Measurements from ENCODE around the gene GRIA4.
"Not testable (repeated sequence)": the region's sequence is repeated elsewhere in the genome, so short reads cannot be mapped to it uniquely, and the experiment has no call there.

The GRIA4 gene

DNA sequence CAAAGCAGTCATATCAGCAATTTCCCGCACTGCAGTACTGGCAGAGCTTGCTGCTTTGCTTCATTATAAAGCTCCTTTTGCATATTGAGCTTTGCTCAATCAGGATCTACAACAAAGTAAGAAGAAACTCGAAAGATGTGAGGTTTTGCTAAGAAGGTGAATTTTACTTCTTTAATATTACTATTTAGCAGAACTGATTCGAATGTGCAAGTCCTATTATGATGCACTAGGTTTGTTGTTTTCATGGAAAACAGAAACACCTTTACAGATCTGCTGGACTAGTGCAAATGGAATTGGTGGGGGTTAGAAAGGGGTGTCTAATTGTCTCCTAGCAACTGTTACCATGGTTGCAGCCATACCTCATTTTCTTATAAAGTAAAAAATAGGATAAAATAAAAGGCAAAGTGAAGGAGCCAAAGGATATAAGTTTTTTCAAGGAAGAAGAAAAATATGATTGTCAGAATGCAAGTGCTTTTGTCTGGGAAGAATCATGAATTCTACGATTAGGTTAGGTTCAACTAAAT, 259.0 kb downstream of the GRIA4 start:
- no peak for DNase-seq

DNA sequence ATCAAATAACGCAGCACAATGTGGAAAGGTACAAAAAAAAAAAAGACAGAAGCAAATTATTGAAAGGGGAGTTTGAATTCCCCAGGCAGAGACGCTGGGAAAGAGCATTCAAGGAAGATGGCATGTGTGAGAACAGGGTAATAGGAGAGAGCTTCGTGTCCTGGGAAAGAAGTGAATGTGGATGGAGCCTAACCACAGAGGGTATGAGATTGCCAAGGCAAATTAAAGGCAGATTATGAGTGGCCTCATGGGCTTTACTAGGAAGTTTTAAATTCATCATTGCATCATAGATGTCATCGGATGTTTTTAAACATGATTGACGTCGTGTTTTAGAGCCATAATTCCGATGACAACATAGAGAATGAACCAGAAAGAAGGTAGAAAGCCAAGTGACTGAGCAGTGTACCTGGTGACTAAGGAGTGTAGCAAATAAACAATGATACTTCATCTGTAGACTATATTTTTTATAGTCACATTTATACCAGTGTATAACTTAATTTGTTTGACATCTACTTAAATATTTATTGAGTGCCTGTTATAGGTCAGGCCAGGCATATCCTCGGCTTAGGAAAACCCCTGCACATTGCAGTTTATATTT, 260.7 kb downstream of the GRIA4 start:
- DNase-seq, result no peak

DNA sequence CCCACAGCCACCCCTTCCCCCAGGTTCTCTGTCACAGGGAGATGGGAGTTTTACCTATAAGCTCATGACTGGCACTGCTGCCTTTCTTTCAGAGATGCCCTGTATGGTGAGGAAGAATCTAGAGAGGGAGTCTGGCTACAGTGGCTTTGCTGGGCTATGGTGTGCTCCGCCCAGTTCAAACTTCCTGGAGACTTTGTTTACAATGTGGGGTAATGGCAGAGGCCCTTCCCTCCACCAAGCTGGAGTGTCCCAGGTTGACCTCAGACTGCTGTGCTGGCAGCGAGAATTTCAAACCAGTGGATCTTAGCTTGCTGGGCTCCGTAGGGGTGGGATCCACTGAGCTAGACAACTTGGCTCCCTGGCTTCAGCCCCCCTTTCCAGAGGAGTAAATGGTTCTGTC, 268.6 kb downstream of the GRIA4 start:
- DNase-seq, result no peak

DNA sequence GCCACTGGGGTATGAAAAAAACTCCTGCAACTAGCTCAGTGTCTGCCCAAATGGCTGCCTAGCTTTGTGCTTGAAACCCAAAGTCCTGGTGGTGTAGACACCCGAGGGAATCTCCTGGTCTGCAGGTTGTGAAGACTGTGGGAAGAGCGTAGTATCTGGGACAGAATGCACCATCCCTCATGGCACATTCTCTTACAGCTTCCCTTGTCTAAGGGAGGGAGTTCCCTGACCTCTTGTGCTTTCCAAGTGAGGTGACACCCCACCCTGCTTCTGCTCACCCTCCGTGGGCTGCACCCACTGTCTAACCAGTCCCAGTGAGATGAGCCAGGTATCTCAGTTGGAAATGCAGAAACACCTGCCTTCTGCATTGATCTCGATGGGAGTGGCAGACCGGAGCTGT, 269.1 kb downstream of the GRIA4 start:
- not testable (repeated sequence) for DNase-seq

DNA sequence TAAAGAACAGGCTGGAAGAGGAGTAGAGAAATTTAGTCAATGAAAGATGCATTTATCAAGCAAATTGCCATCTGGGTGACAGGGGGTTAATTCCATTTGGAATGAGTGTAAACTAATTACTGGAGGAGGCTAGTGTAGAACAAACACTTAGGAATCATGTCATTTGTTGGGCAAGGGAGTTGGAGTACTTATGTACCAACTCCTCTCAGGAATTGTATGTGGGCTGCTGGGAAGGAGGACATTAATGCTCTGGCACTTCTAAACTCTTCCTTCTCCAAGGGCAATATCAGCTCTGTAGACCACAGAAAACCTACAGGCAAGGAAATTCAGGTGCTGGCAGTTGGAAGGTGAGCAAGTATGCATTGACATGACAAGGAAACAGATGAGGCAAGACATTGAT, 271.2 kb downstream of the GRIA4 start:
- no peak for DNase-seq

DNA sequence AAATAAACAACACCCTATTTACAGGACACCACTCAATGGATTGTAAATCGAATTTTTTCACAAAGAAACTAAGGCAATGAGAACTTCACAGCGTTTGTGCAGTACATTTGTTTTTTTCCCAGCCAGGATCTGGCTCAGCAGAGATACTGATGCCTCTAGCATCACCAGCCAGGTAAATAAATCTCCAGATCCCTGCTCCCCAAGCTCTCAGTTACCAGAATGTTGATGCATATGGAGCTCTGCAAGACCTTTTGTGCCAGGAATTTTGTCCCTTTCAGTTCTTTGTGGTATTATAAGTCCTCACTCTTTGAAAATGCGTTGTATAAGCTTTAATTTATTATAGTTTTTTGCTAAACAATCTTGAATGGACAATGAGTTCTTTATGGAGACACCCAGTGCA, 274.6 kb downstream of the GRIA4 start:
- no peak for DNase-seq

DNA sequence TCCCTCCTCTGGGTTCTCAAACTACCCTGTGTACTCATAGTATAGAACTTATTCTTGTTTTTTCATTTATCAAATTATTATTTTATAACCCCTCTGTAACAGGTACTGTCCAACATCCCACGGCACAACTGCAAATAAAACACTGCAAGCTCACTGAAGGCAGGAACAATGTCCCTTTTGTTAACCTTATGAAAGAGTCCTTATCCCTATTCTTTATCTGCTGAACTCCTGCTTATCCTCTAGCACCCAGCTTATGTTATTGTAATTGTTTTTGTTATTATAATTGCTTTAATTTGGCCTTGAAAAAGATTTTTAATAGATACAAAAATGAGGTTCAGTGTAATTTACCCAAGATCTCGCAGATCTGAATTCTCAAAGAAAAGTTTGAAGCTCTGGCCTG, 281.8 kb downstream of the GRIA4 start:
- no peak for DNase-seq

DNA sequence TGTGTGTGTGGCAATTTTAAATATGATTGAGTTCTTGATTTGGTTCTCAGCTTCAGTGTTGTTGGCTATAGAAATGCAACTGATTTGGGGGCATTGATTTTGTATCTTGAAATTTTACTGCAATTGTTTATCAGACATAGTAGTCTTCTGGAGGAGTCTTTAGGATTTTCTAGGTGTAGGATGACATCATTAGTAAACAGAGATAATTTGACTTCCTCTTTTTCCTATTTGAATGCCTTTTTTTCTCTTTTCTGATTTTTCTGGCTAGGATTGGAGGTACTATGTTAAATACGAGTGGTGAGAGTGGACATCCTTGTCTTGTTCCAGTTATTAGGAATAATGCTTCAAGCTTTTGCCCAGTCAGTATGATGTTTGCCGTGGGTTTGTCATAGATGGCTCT, 287.3 kb downstream of the GRIA4 start:
- DNase-seq, result no peak

DNA sequence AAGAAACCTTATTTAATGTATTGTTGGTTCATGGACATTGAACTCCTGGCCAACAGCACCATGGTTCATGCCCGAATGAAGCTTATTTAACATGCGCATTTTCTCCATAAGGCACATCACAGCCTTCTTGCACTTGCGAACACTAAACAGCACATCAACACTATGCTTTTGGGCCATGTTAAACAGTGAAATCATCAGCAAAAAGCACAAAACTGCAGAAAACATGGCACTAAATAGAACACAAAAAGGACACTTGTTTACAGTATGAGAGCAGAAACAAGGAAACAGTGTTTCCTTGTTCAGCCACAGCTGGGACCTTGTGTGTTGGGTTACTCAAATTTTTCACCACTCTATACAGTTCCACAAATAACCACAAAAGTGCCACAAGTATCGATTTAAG, 289.9 kb downstream of the GRIA4 start:
- no peak for DNase-seq

DNA sequence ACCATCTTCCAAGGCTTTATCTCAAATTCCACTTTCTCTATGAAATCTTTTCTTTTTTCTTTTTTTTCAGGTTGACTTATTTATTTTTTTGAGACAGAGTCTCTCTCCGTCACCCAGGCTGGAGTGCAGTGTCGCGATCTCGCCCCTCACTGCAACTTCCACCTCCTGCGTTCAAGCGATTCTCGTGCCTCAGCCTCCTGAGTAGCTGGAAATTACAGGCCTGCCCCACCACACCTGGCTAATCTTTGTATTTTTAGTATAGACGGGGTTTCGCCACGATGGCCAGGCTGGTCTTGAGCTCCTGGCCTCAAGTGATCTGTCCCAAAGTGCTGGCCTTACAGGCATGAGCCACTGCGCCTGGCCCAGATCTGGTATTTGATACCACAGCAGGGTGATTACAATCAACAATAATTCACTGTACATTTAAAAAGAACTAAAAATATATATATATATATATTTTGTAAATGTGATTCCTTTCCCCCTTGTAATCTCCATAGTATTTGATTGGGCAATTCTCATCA, 290.7 kb downstream of the GRIA4 start:
- DNase-seq, result no peak

DNA sequence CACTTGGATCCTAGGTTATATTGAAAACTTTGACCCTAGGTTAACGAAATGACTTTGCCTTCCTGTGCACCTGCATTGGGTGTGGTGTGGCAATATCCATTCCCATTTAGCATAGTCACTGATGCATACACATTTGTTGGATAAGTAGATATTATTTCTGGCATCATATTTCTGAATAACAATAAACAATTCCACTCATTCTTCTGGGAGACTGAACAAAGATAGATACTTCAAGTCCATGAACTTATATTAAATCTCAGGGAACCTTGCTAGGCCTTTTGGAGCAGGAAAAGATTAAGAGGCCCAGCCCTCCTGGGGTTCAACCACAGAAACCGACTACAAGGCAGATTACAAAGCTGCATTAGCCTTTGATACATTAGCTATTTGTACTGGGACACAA, 293.2 kb downstream of the GRIA4 start:
- DNase-seq, result no peak

DNA sequence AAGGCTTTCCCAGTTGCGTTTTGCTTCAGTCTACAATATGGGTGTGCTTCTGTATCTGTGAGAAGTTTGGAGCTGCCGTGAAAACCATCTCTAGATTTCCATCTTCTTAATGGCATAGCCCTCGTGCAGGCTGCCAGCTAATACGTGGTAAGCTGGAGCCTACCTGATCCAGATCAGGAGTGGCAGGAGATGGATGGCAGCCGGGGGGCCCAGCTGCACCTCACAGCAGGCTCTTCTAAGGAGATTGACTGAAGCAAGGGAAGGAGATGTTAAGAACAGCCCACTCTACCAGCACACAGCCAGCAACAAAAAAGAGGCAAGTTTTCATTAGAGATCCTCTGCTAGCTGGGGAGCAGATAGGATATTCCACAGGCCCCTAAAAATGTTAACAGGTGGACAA, 296.6 kb downstream of the GRIA4 start:
- no peak for DNase-seq

DNA sequence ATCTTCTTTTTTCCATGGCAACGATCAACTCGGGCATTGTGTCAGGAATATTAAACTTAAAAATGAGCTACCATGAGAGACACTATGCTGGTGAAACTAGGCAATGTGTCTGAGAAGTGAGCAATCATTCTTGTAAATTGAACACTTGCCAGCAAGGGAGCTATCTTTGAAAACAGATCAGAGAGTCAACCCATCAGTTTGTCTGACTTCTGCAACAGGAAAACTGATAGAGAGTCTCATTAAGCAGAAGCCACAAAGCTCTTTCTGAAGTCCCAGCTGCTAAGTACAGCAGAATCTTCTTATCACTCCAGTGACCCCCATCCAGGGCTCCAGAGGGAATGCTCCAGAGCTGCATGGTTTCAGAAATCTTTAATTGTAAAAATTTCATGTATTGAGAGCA, 297.4 kb downstream of the GRIA4 start:
- no peak for DNase-seq

DNA sequence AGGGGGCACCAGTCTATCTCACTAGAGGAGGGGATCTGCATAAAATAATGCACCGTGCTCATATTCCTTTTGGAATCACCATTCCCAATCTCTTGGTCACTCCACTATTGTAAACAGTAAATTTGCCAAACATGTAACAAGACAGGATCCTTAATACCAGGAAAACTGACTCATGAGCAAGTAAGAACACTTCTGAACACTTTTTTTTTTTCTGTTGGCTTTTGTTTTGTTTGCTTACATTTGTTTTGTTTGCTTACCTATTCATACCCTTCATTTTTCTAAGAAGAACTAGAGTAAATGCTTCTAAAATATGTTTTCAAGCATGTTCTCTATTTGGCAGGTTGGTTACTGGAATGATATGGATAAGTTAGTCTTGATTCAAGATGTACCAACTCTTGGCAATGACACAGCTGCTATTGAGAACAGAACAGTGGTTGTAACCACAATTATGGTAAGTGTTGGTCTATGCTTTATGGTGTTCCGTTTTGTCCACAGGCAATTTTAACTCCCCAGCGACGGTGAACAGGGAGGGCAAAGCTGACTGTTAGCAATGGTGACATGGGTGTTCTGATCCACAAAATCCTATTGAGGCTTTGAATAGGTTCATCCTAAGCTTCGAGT, 300.3 kb downstream of the GRIA4 start:
- no peak for DNase-seq

DNA sequence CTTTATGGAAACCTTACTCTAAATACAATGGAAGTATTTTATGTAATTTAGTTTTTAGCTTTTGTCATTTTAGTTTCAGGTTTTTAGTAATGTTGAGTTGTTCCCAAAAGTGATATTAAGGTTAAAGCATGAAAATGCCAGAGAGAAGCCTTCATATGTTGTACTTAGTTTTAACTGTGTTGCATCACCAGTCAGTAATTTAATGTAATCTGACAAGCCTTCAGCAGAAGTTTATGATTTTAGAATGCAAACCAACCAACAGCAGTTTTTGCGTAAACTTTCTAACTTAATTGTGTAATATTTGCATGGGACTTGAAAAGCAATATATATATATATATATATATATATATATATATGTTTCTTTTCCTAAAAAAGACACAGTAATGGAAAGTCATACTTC, 301.6 kb downstream of the GRIA4 start:
- no peak for DNase-seq

DNA sequence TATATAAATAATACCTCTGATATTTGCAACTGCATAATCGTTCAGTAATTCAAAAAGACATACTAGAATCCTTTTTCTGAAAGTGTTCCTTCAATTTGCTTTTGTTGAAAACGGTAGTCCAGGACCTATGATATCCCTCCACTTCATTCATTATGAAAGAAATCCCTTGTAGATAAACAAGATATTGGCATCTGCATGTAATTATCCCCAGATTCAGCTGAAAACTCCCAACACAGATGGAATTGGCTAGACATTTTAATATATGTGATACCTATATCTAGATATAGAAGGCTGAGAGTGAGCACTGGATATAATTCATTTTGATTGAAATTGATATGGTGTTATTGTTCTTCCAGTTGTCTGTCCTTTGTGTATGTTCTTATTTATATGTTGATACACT, 302.8 kb downstream of the GRIA4 start:
- DNase-seq, result no peak

DNA sequence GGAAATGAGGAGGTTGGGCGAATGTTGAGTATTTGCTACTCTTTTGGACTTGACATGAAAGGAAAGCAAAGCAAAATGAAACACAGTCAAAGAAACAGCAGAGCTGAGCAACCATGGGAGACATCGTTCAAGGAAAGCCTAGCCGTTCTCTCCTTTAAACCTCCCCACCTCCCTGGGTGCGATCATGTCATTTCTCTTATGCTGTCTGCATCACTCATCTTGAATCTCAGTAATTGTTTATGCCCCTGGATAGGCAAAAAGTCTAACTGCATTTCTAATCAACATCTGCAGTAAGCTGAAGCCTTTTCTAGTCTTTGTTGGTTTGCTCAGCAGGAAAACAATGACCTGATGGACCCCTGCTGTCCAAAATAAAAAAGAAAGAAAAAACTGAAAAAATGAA, 305.1 kb downstream of the GRIA4 start:
- DNase-seq, result no peak

DNA sequence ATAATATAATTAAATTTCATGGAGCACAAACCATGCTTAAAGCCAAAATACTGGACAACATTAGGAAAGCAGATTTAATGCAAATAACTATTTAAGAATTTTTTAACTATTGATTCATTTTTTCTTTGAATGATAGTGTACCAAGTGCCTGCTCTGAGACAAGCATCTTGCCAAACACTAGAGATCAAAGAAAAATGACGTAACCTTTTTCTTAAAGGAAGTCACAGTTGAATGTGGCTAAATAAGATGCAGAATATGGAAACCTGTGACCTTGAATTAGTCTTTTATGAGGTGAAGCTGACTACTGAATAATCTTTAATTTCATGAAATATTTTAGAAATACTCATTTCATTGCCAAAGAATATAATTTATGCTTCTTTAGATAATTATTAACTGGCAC, 308.2 kb downstream of the GRIA4 start:
- DNase-seq, result no peak

DNA sequence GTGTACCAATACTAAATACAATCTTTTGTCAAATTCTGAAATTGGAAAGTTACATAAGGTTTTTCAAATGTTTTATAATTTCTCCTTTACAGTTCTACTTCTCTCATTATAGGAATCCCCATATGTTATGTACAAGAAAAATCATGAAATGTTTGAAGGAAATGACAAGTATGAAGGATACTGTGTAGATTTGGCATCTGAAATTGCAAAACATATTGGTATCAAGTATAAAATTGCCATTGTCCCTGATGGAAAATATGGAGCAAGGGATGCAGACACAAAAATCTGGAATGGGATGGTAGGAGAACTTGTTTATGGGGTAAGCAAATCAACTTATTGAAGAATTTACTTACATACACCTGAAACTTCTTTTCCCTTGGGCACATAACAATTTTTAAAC, 308.7 kb downstream of the GRIA4 start:
- no peak for DNase-seq

DNA sequence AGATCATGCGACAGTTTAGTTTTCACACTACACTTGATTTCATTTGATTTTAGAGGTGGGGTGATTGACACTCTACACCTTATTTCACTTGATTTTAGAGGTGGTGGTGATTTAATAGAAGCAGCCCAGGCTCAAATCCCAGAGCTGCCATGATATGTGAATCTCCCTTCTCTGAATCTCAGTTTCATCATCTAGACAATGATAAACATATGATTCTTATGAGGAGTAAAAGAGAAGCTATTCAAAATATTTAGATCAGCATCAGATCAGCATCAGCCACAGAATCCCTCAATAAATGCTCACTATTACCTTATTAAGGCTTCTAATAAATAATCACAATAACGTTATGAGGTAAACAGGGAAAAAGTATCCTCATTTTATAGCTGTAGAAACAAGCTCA, 313.4 kb downstream of the GRIA4 start:
- DNase-seq, result no peak

DNA sequence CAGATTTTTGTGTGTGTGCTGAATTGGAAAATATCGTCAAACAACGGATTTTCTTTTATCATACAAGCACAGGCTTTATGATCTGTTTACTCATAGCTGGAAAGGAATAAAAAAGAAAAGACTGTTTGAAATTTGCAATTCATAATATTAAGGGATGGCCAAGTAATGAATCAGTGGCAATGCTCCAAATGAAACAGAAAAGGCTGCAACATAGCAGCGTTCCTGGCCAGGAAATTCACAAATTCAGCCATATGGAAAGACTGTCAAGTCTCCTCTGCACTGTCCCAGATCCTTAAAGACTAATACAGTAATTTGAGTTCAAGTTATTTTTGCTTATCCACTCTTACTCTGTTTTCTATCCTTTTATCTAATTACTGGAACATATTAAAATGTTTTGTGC, 313.9 kb downstream of the GRIA4 start:
- no peak for DNase-seq

DNA sequence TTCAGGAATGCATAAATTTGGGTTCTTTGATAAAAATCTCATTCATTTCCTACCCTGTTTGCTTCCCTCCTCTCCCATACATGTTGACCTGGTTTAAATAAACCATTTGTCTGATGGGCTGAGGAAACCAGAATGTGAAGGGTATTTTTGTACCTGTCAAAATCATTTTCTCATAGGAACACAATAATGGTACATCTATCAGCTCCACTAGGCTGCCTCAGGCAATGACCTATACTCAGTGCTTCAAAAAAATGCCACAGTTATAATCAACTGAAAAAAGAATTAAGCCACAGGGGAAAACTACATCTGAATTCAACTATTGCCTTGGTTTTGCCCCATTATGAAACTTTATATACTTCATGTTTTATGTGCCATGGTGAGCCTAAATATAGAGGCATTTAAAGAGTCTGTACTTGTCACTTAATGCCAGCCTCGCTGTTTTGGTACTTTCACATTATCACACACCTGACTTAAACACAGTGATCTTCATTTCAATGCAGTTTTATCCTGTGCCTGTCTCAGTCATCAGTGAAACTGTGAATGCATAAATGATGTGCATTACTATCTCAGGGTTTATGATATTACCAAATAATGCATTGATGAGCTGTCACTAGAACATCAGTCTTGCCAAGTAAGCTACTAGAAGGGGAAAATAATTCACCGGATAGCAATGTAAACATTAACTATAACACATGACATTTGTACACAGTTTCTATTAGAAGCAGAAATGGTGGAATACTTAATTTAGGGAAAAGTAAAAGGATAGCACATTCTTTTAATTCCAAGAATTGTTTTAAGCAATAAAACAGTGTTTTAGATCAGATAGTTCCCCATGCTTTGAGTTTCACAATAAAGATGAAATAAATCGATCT, 319.4 kb downstream of the GRIA4 start:
- DNase-seq, result no peak

DNA sequence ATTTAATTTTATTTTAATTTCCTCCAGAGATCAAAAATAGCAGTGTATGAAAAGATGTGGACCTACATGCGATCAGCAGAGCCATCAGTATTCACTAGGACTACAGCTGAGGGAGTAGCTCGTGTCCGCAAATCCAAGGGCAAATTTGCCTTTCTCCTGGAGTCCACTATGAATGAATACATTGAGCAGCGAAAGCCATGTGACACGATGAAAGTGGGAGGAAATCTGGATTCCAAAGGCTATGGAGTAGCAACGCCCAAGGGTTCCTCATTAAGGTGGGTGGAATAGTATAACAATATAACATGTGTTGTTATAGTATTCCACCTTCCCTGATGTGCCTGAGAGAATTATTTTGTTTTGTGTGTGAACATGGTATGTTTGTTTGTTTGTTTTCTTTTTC, 323.8 kb downstream of the GRIA4 start:
- DNase-seq, result no peak

DNA sequence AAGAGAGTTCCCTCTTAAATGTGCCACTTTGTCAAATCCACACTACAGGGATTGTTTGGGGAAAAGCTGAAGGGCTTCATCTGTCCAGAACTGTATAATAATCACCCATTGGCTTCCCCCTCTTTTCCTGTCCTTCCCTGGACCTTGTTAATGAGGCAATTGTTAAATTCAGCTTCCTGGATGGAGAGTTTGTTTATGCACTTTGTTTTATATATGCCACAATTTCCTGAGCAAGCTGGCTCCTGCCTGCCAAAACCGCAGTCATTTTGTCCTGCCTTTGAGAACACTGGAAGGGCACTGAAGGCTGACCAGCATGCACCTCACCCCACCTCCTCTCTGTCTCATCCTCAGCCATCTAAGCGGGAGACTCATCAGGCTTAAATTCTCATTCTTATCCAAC, 325.9 kb downstream of the GRIA4 start:
- DNase-seq, result no peak
